Natural killer cell treated with Interleukin-12 subunit alpha and Interleukin-12 subunit beta and Interleukin-15 and Interleukin-18, amount 100 ng/mL, for 72 hours (primary cell): ENCODE results near the gene MAT1A. TPM values are rescaled to one million over a fixed set of nuclear protein-coding genes. Genes with fewer than 3 reads are reported as not detected.
A peak's percentile ranks its signal among the peaks of the same experiment; 100 is the strongest.
"Not testable (repeated sequence)": the region's sequence is repeated elsewhere in the genome, so short reads cannot be mapped to it uniquely, and the experiment has no call there.

Source experiments
- ATAC-seq, 2 donors: fragments of 150-1000 bp; cut with Tn5 transposase in 1 of 2; sonication (Bioruptor Pico), chemical (Tn5 transposase) in 1 of 2; 2 replicates each; pipeline ENCODE4 v1.10.0; 2021
- DNase-seq: peaks from one replicate; pipeline ENCODE4 v3.0.0; 2022; ENCODE audit warnings: low spot score
- H3K27ac Mint-ChIP-seq, 2 donors: 1 replicate in 1 of 2; 2 replicates in 1 of 2; pipeline ENCODE4 v1.8.0; 2022; ENCODE audit warnings: mixed read lengths in 2 of 2, mild to moderate bottlenecking in 1 of 2, moderate library complexity in 1 of 2
- H3K27me3 Mint-ChIP-seq, 2 donors: 1 replicate in 1 of 2; 2 replicates in 1 of 2; pipeline ENCODE4 v1.8.0; 2022; ENCODE audit warnings: mixed read lengths in 2 of 2
- H3K36me3 Mint-ChIP-seq: one replicate; pipeline ENCODE4 v1.8.0; 2022; ENCODE audit warnings: mixed read lengths
- H3K4me1 Mint-ChIP-seq, 2 donors: 1 replicate in 1 of 2; 2 replicates in 1 of 2; pipeline ENCODE4 v1.8.0; 2022; ENCODE audit warnings: low read depth in 2 of 2, mixed read lengths in 2 of 2, mild to moderate bottlenecking in 1 of 2
- H3K4me3 Mint-ChIP-seq: one replicate; pipeline ENCODE4 v1.8.0; 2022; ENCODE audit warnings: mixed read lengths
- H3K9me3 Mint-ChIP-seq: 2 replicates; pipeline ENCODE4 v1.8.0; 2022; ENCODE audit warnings: mixed read lengths
- total RNA-seq, 2 donors: library from RNA; stranded (reverse); gene quantifications; one replicate each; pipeline ENCODE4 v1.2.3, GENCODE V29; 2022

The MAT1A gene
- total RNA-seq, 2 donors from 2014 or later: not detected

DNA sequence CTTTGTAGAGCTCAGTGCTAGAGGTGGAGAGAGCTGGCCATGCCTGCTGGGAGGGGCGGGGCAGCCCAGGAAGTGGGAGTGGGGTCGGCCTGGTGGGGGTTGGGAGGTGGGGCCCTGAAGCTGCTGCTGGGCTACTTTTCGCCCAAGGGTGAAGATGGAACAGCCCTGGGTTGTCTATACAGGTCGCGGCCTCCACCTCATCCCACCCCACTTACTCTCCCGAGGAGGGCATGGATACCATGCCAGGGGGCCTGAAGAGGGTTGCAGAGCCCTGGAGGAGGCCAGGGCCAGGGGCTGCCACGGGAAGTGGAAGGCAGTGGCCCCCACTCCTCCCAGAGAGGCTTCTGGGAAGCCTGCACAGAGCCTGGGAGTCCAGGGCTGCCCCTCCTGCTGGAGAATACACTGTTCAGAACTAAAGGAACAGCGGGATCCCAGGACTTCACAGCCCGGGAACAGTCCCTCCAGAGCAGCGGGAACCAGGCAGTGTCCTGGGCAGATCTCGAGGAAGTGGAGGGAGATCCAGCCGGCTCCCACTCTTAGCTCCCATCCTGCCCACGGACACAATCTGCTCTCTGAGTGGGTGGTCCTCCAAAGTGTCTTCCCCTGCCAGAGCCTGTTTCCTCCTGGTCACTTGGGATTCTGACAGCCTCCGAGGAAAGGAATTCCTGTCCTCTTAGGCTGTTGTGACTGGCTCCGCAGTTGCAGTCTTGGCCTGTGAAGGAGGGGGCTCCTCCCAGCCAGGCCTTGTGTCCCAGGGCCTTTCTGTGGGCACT, 23.5 kb downstream of the MAT1A start:
- no peaks in the 10 kb centered on the region for H3K9me3 Mint-ChIP-seq
- no peaks in the 10 kb centered on the region for H3K36me3 Mint-ChIP-seq
- no peak for DNase-seq
- peak in 1 of 2 donors; percentile 44 for ATAC-seq
- no peaks in the 10 kb centered on the region for H3K4me1 Mint-ChIP-seq
- H3K27me3 Mint-ChIP-seq: peaks cover 0 to 11% of the 10 kb centered on the region in 2 donors
- no peak overlapping the region for H3K27ac Mint-ChIP-seq
- no peak overlapping the region for H3K4me3 Mint-ChIP-seq

DNA sequence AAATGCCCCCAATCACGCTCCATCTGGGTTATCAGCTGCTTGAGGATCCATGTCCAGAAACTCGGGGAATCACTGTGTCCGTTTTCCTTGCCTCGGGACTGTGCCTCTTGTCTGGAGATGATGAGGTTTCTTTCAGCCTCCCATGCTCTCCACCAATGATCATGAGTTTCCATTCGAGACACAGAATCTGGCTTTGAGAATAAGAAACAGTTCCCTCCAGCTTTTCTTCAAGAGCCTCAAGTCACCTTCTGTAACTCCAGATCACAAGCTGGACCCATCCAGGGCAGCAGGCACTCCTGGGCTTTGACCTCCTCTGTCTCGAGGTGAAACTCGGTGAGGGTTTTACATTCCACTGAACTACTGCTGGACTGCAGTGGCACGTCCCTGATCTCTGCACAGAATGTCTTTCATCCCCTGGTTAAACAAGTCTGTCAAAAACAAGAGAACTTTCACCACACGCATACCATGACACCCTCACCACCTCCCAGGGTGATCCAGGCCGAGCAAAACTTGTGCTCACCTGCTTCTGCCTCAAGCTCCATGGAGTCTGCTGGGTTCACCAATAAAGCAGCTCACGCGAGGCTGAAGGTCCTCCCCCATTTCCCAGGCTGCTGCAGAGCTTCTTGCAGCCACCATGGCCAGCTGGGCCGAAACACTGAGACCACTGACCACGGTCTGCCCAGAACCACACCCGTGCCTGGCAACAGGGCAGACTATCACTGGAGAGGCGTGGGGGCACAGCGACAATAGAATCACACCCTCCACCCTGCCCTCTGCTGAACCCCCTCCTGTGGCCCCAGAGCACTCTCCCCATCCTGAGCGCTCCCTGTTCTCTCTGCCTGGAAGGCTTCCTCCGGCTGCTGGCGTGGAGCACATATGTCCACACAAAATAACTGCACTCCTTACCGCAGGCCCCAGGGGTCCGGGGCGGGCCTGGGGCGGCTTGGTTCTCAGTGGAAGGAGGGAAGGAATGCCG, 25.1 kb downstream of the MAT1A start:
- no peaks in the 10 kb centered on the region for H3K36me3 Mint-ChIP-seq
- no peaks in the 10 kb centered on the region for H3K9me3 Mint-ChIP-seq
- no peak overlapping the region for H3K4me3 Mint-ChIP-seq
- ATAC-seq: peak in 1 of 2 donors; percentile 29
- no peaks in the 10 kb centered on the region for H3K4me1 Mint-ChIP-seq
- DNase-seq: no peak
- peaks cover 0 to 11% of the 10 kb centered on the region in 2 donors for H3K27me3 Mint-ChIP-seq
- no peak overlapping the region for H3K27ac Mint-ChIP-seq

- no peak overlapping the region for H3K27ac Mint-ChIP-seq
Measured at GRCh38 chr10:80261316-80262030, 28.0 kb downstream of the MAT1A start.

DNA sequence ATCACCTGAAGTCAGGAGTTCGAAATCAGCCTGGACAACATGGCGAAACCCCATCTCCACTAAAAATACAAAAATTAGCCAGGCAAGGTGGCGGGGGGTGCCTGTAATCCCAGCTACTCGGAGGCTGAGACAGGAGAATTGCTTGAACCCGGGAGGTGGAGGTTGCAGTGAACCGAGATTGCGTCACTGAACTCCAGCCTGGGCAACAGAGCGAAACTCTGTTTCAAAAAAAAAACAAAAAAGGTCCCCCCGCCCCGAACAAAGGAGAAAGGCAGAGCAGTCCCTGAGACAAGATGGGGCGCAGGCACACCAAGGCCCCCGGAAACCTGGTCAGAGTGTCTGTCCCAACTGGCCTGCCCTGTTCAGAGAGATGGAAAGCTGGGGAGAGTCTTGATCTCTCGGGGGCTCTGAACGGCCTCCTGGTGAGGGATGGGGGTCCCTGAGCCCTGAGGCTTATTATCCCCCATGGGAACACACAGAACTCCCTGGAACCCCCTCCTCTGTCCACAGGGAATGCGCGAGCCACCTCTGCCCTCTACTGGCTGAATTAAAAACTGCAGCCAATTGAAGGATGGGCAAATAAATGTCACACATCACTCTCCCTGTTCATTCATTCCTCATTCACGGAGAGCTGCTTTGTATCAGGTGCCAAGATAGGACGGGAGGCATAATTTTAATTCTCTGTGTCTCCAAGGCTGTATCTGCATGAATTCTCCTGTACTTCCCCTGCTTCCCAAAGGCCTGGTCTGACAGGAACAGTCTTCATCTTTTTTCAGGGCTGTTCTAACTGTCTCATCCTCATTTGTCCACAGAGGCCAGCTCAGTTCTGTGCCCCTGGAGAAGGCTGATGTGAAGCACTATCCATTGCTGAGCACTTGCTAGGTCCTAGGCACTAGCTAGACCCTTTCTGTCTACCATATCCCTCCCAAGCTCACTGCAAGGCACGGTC, 28.9 kb downstream of the MAT1A start:
- Mint-ChIP-seq H3K27ac (no peak overlapping the region), H3K27me3 (peaks cover 0 to 8% of the 10 kb centered on the region in 2 donors), H3K4me3 (no peak overlapping the region), H3K9me3 (no peaks in the 10 kb centered on the region), H3K4me1 (peaks cover 0 to 8% of the 10 kb centered on the region in 2 donors), H3K36me3 (no peaks in the 10 kb centered on the region)
- DNase-seq: peak; percentile 71
- ATAC-seq: peak; percentile 36 to 55

More at GRCh38 chr10:80261316-80262030, 28.0 kb downstream of the MAT1A start:
- Mint-ChIP-seq H3K4me3 (no peak overlapping the region), H3K27me3 (peaks cover 0 to 3% of the 10 kb centered on the region in 2 donors), H3K4me1 (peaks cover 0 to 1% of the 10 kb centered on the region in 2 donors), H3K36me3 (no peaks in the 10 kb centered on the region), H3K9me3 (no peaks in the 10 kb centered on the region)
- no peak for ATAC-seq
- no peak for DNase-seq

DNA sequence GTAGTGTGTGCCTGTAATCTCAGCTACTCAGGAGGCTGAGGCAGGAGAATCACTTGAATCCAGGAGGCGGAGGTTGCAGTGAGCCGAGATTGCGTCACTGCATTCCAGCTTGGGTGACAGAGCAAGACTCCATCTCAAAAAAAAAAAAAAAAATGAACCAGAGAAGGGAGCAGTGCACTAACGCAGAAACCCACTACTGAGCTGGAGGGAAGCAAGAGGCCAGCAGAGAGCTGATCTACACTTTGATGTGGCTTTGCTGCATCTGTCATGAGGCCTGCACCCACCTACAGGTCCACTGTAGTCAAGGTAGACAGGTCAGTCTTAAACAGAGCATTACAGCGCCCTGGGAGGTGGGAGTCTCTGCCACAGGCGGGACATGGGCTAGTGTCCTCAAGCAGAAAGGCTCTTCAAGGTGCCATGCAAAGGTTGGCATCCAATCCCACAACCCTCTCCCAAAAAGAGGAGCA, 30.0 kb downstream of the MAT1A start:
- Mint-ChIP-seq H3K27me3 (peaks cover 0 to 7% of the 10 kb centered on the region in 2 donors), H3K36me3 (no peaks in the 10 kb centered on the region), H3K27ac (no peak overlapping the region), H3K9me3 (no peaks in the 10 kb centered on the region), H3K4me1 (peaks cover 0 to 8% of the 10 kb centered on the region in 2 donors), H3K4me3 (no peak overlapping the region)
- DNase-seq: no peak
- ATAC-seq: no peak

- H3K27me3 Mint-ChIP-seq: peaks cover 0 to 11% of the 10 kb centered on the region in 2 donors
- not testable (repeated sequence) for H3K27ac Mint-ChIP-seq, ATAC-seq
Measured at GRCh38 chr10:80256798-80257197, 32.7 kb downstream of the MAT1A start.

GRCh38 chr10:80254726-80255125, 34.7 kb downstream of the MAT1A start:
- not testable (repeated sequence) for H3K36me3 Mint-ChIP-seq, H3K4me3 Mint-ChIP-seq, ATAC-seq, H3K27ac Mint-ChIP-seq, H3K9me3 Mint-ChIP-seq, DNase-seq
- H3K27me3 Mint-ChIP-seq: peaks cover 0 to 11% of the 10 kb centered on the region in 2 donors
- peaks cover 12 to 26% of the 10 kb centered on the region in 2 donors for H3K4me1 Mint-ChIP-seq

More at GRCh38 chr10:80256798-80257197, 32.7 kb downstream of the MAT1A start:
- H3K4me1 Mint-ChIP-seq: peaks cover 12 to 26% of the 10 kb centered on the region in 2 donors
- not testable (repeated sequence) for H3K9me3 Mint-ChIP-seq, DNase-seq, H3K4me3 Mint-ChIP-seq, H3K36me3 Mint-ChIP-seq

DNA sequence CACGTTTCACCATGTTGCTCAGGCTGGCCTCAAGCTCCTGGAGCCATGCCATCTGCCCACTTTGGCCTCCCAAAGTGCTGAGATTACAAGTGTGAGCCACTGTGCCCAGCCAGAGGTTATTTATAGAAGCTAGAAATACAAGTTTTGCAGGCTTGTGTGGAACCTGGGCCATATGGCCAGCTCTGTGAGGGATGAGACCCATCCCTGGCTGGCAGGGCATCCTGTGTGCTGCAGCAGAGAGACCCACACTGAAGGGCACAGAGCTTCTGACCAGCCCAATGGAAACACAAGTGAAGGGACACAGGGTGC, 35.5 kb downstream of the MAT1A start:
- DNase-seq, H3K36me3 Mint-ChIP-seq, H3K9me3 Mint-ChIP-seq: not testable (repeated sequence)
- Mint-ChIP-seq H3K27ac (peak overlapping the region; percentile 82 to 88), H3K4me1 (peaks cover 12 to 26% of the 10 kb centered on the region in 2 donors), H3K27me3 (peaks cover 0 to 11% of the 10 kb centered on the region in 2 donors), H3K4me3 (peak overlapping the region; percentile 78)
- ATAC-seq: peak in 1 of 2 donors; percentile 2

GRCh38 chr10:80253266-80253962, 36.0 kb downstream of the MAT1A start:
- Mint-ChIP-seq H3K9me3 (no peaks in the 10 kb centered on the region), H3K36me3 (no peaks in the 10 kb centered on the region), H3K4me1 (peaks cover 12 to 26% of the 10 kb centered on the region in 2 donors), H3K27ac (peak overlapping the region; percentile 82 to 88), H3K27me3 (peaks cover 0 to 11% of the 10 kb centered on the region in 2 donors), H3K4me3 (peak overlapping the region; percentile 78)
- peak; percentile 87 to 89 for ATAC-seq
- DNase-seq: no peak

- H3K4me1 Mint-ChIP-seq: peaks cover 12 to 26% of the 10 kb centered on the region in 2 donors
- no peak overlapping the region for H3K4me3 Mint-ChIP-seq
- peak overlapping the region; percentile 82 to 88 for H3K27ac Mint-ChIP-seq
- peaks cover 0 to 11% of the 10 kb centered on the region in 2 donors for H3K27me3 Mint-ChIP-seq
- no peaks in the 10 kb centered on the region for H3K9me3 Mint-ChIP-seq
- no peak for DNase-seq
- H3K36me3 Mint-ChIP-seq: no peaks in the 10 kb centered on the region
- no peak for ATAC-seq
Measured at GRCh38 chr10:80252296-80252887, 37.1 kb downstream of the MAT1A start.

GRCh38 chr10:80251703-80252280, 37.7 kb downstream of the MAT1A start:
- H3K36me3 Mint-ChIP-seq, H3K9me3 Mint-ChIP-seq, DNase-seq, ATAC-seq, H3K27ac Mint-ChIP-seq, H3K4me3 Mint-ChIP-seq: not testable (repeated sequence)
- H3K27me3 Mint-ChIP-seq: peaks cover 0 to 11% of the 10 kb centered on the region in 2 donors
- peaks cover 12 to 26% of the 10 kb centered on the region in 2 donors for H3K4me1 Mint-ChIP-seq
